HG02970 (cell line): ENCODE measurements around the gene TBC1D2B.
A peak's percentile ranks its signal among the peaks of the same experiment; 100 is the strongest.
"Not testable (repeated sequence)": the region's sequence is repeated elsewhere in the genome, so short reads cannot be mapped to it uniquely, and the experiment has no call there.

Experiments
- ATAC-seq: cut with Tn5 transposase; IDR thresholded peaks from one replicate; pipeline ENCODE4 v1.9.1; 2021; ENCODE audit warnings: mild to moderate bottlenecking, moderate library complexity, moderate number of reproducible peaks; ENCODE audit not compliant: unreplicated experiment, low FRiP score

TBC1D2B gene

DNA sequence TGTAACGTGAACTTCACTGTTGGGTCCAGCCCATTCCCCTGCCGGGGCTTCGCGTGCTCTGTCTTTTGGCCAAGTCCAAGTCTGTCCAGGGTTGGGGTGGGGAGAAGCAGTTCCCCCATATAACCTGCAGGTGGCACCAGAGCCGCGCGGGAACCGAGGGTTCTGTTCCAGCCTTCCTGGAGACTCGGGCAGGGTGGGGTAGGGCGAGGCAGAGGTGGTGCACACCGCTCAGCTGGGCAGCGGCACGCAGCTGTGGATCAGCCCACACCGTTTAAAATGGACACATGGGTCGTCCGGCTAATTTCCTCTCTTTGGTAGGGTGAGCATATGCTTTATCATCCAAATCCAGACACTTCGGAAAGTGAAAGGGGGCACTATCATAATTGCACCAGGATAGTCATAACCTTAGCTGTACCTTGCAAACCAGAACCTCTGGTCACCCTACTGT is 118.1 kb downstream of the TBC1D2B start:
- peak; percentile 75 for ATAC-seq

DNA sequence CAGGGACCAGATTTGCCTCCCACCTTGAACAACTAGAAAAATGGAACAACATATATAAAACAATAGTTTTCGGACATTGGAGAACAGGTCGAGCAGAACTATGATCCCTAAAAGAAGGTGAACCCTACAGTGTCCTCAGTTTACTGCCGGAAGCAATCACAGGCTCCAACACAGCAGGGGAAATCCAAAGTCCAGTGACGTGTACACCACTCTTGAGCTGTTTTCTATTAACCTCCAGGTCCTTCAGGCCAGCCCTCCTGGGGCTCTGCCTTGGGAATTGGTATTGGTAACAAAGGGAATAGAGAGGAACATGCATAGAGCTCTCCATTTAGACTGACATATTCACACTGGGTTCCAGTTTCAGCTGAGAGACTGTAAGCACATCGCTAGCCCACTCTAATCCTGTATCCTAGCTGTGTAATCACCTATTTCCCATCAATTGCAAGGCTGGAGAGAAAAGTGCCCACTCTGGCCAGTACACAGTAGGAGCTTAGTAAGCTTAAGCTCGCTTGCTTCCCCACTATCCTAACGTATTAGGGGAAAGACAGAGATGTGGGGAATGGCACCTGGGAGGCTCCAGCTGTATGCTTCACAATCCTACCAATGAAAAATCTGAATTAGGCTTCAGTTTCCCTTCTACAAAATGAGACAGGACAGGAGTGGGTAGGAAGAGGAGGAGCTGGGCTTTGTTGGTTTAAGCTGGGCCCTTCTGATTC is 118.6 kb downstream of the TBC1D2B start:
- ATAC-seq = not testable (repeated sequence)

DNA sequence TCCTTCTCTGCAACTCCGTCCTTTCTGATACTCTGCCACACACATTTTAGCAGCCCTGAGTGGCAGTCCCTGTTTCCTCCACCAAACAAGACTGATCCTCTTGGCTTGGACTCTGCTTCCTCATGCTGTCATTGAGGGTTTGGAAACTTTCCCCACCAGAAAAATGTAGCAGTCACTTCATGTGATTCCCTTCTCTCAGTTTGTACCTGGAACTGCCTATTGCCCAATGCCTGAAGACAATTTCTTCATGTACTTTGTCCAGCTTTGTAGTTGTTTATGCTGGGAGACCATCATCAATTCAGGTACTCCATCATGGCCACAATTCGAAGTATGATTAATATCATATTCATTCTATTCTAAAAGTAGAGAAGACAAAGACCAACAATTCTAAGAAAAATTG is 119.5 kb downstream of the TBC1D2B start:
- not testable (repeated sequence) for ATAC-seq

DNA sequence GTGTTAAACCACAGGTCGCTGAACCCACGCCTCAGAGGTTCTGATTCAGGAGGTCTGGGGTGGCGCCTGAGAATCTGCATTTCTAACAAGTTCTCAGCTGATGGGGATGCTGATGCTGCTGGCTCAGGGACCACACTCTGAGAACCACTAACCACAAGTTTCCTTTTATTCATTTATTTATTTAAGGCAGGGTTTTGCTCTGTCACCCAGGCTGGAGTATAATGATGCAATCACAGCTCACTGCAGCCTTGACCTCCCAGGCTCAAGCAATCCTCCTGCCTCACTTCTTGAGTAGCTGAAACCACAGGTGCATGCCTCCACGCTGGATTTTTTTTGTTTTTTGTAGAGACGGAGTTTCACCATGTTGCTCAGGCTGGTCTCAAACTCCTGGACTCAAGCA is 123.6 kb downstream of the TBC1D2B start:
- not testable (repeated sequence) for ATAC-seq

DNA sequence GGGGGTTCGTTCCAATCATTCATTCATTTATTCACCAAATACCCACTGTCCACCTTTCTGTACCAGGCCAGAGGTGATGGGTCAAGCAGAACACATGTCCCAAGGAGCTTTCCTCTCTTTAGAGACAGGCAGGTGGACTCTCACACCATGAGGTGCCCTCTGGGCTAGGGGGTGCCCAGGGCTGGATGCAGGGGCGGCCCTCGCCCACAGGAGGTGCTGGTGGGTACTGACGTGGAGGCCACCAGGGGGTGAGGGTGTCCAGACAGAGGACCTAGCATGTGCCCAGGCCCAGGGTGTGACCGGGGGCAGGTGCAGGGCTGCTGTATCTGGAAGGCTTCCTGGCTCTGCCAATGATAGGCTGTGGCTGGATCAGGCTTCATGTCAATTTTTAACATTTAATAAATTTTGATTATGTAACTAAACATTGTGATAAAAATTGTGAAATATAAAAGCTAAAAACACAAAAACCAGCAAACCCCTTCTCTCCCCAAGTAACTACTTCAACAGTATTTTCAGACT is 124.5 kb downstream of the TBC1D2B start:
- ATAC-seq = not testable (repeated sequence)

DNA sequence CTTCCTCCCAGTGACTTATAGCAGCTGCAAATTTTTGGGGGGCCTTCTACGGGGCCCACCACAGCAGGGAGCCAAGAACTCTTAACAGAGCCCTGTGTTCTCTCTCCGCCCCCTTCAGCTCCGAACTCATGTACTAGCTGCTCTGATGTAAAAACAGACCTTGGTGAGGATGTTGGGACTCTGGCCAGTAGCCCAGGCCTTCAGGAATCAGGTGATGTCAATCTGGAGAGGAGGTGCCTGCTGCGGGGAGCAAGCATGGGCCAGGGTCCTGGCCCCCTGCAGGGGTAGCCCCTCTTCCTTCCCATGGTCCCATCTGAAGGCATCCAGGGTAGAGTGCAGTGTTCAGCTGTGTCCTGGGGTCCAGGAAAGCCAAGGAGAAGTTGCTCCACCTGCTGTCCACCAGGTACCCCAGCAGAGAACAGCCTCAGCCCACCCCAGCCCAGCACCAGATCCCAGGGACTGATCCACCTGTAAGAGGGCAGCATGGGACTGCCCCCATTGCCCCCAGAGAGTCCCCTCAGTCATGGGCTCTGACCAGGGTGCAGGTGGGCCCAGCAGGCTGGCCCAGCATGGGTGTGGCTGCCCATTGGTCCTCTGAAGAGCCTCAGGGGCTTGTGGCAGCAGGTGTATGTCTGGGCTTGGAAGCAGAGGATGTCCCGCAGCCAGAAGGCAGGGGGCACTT is 126.3 kb downstream of the TBC1D2B start:
- not testable (repeated sequence) for ATAC-seq

DNA sequence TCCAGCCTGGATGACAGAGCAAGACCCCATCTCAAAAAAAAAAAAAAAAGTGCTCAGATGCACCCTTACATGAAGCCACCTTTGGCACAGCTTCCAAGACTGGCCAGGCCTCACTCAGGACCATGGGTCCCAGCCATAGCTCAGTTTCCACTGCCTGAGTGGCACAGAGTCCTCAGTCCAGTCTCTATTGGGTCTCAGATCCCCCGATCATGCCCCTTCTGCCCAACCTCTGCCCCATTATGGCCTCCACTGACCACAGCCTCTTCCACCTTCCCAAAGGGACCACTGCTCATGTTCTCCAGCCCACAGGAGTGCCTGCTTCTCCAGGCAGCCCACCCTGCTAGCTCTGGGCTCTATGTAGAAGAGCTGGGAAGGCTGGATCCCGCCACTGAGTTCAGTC is 127.0 kb downstream of the TBC1D2B start:
- ATAC-seq = not testable (repeated sequence)

DNA sequence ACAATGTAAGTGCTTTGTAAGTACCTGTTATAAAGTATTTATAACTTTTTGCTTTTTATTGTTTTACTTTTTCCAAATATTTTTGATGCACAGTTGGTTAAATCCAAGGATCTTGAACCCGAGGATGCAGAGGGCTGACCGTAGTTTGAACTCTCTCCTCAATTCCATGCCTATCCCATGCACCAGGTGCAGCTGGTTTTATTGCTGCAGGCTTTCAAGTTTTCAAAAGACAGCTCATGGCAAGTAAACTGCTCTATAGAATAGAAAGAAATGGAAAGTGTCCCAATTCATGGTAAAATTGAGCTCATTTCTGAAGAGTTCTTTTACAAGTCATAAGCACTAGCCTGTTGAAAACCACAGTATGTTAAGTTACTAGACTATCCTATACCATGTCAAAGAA is 131.9 kb downstream of the TBC1D2B start:
- ATAC-seq = no peak
